Thyroid gland (tissue), 4 donors: Measurements from ENCODE around the gene GAB1. TPM values are rescaled to one million over a fixed set of nuclear protein-coding genes. Genes with fewer than 3 reads are reported as not detected.

Source experiments
- DNase-seq, 2 donors: peaks; one replicate each; pipeline ENCODE4 v3.0.0-alpha.2; 2019
- H3K27ac ChIP-seq, 3 donors: fragments of 200-600 bp; sonication (generic); 1 replicate in 2 of 3; 2 replicates in 1 of 3; pipeline ENCODE4 v1.5.1; 2016 to 2019; ENCODE audit warnings: mild to moderate bottlenecking in 1 of 3, moderate library complexity in 1 of 3
- H3K27me3 ChIP-seq: fragments of 200-600 bp; sonication (generic); one replicate; pipeline ENCODE4 v1.5.1; 2019
- H3K36me3 ChIP-seq, 2 donors: fragments of 200-600 bp; sonication (generic); one replicate each; pipeline ENCODE4 v1.5.1; 2016 to 2019
- H3K4me1 ChIP-seq, 2 donors: fragments of 200-600 bp; sonication (generic); one replicate each; pipeline ENCODE4 v1.5.1; 2017 to 2019
- H3K4me3 ChIP-seq, 3 donors: fragments of 200-600 bp; sonication (generic); replicated peaks in 1 of 3; 1 replicate in 2 of 3; 2 replicates in 1 of 3; pipeline ENCODE4 v1.5.1; 2016; ENCODE audit warnings: mild to moderate bottlenecking in 1 of 3
- H3K9me3 ChIP-seq: fragments of 200-600 bp; sonication (generic); one replicate; pipeline ENCODE4 v1.5.1; 2017
- POLR2A ChIP-seq, 2 donors: fragments of 450-650 bp; IDR thresholded peaks; one replicate each; pipeline ENCODE4 v1.6.1; 2017; ENCODE audit warnings: antibody characterized with exemption in 2 of 2, mild to moderate bottlenecking in 2 of 2, moderate library complexity in 1 of 2
- WGBS, 2 donors: methylation state at CpG; one replicate each; pipeline ENCODE4 v1.1.5; 2017; 5-methylcytosine and 5-hydroxymethylcytosine counted together
- intact Hi-C: fragments of 100-400 bp; cut with DNase I; formaldehyde crosslinking; loops from one replicate; pipeline ENCODE4 v1.15.1; 2023
- total RNA-seq, 4 donors: library from RNA; depleted of rRNA; stranded (reverse); fragments of >200 nt; gene quantifications; one replicate each; pipeline ENCODE4 v1.2.3, GENCODE V29; 2016
- TF ChIP-seq, protein P1 (sequence below), 6 experiments: fragments of 200-600 bp in 3 of 6; fragments of 450-650 bp in 3 of 6; sonication (generic) in 3 of 6; IDR thresholded peaks; one replicate each; pipeline ENCODE4 v1.5.1; 2016 to 2019; ENCODE audit warnings: antibody characterized with exemption in 6 of 6, mild to moderate bottlenecking in 2 of 6, inconsistent platforms in 1 of 6, moderate library complexity in 1 of 6

Gene GAB1
- total RNA-seq, 4 donors from 2014 or later, result 20.3 to 40.8 (median 32.5) TPM

DNA sequence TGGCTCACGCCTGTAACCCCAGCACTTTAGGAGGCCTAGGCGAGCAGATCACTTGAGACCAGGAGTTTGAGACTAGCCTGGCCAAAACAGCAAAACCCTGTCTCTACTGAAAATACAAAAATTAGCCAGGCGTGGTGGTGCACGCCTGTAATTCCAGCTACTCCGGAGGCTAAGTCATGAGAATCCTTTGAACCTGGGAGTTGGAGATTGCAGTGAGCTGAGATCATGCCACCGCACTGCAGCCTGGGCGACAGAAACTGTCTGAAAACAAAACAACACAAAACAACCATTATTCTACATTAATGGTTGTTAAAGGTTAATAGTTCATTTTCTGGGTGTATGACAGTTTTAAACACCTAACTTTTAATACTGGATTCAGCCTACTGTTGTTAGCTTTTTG lies 175.2 kb downstream of the GAB1 start:
- H3K27ac ChIP-seq, result no peak overlapping the region
- DNase-seq, result no peak
- H3K36me3 ChIP-seq, result no peaks in the 10 kb centered on the region
- TF ChIP-seq, protein P1, sequence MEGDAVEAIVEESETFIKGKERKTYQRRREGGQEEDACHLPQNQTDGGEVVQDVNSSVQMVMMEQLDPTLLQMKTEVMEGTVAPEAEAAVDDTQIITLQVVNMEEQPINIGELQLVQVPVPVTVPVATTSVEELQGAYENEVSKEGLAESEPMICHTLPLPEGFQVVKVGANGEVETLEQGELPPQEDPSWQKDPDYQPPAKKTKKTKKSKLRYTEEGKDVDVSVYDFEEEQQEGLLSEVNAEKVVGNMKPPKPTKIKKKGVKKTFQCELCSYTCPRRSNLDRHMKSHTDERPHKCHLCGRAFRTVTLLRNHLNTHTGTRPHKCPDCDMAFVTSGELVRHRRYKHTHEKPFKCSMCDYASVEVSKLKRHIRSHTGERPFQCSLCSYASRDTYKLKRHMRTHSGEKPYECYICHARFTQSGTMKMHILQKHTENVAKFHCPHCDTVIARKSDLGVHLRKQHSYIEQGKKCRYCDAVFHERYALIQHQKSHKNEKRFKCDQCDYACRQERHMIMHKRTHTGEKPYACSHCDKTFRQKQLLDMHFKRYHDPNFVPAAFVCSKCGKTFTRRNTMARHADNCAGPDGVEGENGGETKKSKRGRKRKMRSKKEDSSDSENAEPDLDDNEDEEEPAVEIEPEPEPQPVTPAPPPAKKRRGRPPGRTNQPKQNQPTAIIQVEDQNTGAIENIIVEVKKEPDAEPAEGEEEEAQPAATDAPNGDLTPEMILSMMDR (IDR thresholded peaks at IDR 0.05), result no peak
- no peak for TF ChIP-seq POLR2A (IDR thresholded peaks at IDR 0.05)
- intact Hi-C loops, result no loop called here
- H3K4me1 ChIP-seq, result peaks cover 18 to 26% of the 10 kb centered on the region in 2 donors
- no peaks in the 10 kb centered on the region for H3K9me3 ChIP-seq
- no peak overlapping the region for H3K4me3 ChIP-seq
- WGBS, 2 donors, result 88 to 95% methylated on average over 7 of the region's 7 CpGs
- no peaks in the 10 kb centered on the region for H3K27me3 ChIP-seq

DNA sequence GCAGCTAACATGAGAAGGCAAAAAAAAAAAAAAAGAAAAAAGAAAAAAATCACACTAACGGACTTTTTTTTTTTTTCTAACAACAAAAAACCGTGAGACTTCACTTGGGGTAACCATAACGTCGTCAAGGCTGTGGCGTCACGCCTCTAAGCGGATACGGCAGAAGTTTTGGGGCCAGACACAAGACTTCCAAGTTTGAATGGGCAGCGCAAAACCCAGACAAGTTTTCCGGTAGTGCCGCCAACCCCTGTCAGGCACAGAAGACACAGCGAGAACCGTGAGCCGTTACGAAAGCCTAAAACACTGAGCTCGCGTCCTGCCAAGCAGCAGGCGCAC lies 176.3 kb downstream of the GAB1 start:
- H3K4me1 ChIP-seq, result peaks cover 21 to 28% of the 10 kb centered on the region in 2 donors
- peaks cover 4 to 7% of the 10 kb centered on the region in 2 donors for H3K36me3 ChIP-seq
- H3K27me3 ChIP-seq, result no peaks in the 10 kb centered on the region
- intact Hi-C loops, result no loop called here
- H3K9me3 ChIP-seq, result no peaks in the 10 kb centered on the region
- no peak for TF ChIP-seq POLR2A (IDR thresholded peaks at IDR 0.05)
- peak overlapping the region; percentile 15 to 91 (median 77) for H3K4me3 ChIP-seq
- no peak for DNase-seq
- peak overlapping the region; percentile 95 to 98 (median 98) for H3K27ac ChIP-seq
- 0% methylated on average over 11 to 18 of the region's 18 CpGs for WGBS, 2 donors

- H3K9me3 ChIP-seq, result no peaks in the 10 kb centered on the region
- 0 to 1% methylated on average over 22 to 42 of the region's 86 CpGs for WGBS, 2 donors
- H3K27me3 ChIP-seq, result no peaks in the 10 kb centered on the region
- peaks cover 4 to 7% of the 10 kb centered on the region in 2 donors for H3K36me3 ChIP-seq
- peak within 1 kb of the TSS; percentile 95 to 98 (median 98) for H3K27ac ChIP-seq
- TF ChIP-seq, protein P1 (IDR thresholded peaks at IDR 0.05), result no peak
- TF ChIP-seq POLR2A (IDR thresholded peaks at IDR 0.05), result peak; percentile 55 to 94
- peak; percentile 96 to 98 for DNase-seq
- peaks cover 21 to 28% of the 10 kb centered on the region in 2 donors for H3K4me1 ChIP-seq
- peak within 1 kb of the TSS; percentile 77 to 96 (median 91) for H3K4me3 ChIP-seq
- intact Hi-C loops, result no loop called here
These were observed 176.9 kb downstream of the GAB1 start, which contains the start of gene SMARCA5 for GRCh38 chr4:143513314-143514168. TSS of gene SMARCA5 (plus strand) at chr4:143513702. CDS start at chr4:143513925, 223 bp downstream.

DNA sequence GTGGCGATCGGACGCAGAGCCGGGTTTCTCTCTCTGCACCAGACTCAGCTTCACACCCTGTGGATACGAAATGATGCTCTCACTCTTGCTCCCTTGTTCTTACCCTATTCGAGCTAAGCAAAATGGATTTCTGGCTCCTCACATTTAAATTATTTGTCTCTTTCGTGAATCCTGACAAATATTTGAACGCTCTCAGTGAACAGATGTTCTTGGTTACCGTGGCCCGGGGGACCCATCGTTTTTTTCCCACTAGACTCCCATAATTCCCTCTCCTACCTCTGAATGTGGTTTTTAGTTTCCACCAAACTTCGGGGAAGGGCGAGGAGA lies 177.5 kb downstream of the GAB1 start:
- Histone ChIP-seq H3K9me3 (no peaks in the 10 kb centered on the region), H3K4me3 (peak overlapping the region; percentile 77 to 96 (median 91)), H3K27me3 (no peaks in the 10 kb centered on the region), H3K27ac (peak overlapping the region; percentile 95 to 98 (median 98)), H3K4me1 (peaks cover 21 to 33% of the 10 kb centered on the region in 2 donors), H3K36me3 (peaks cover 4 to 7% of the 10 kb centered on the region in 2 donors)
- no peak for DNase-seq
- intact Hi-C loops, result no loop called here
- 0 to 2% methylated on average over 13 of the region's 13 CpGs for WGBS, 2 donors
- TF ChIP-seq POLR2A (IDR thresholded peaks at IDR 0.05), result no peak
- TF ChIP-seq, protein P1 (IDR thresholded peaks at IDR 0.05), result no peak

DNA sequence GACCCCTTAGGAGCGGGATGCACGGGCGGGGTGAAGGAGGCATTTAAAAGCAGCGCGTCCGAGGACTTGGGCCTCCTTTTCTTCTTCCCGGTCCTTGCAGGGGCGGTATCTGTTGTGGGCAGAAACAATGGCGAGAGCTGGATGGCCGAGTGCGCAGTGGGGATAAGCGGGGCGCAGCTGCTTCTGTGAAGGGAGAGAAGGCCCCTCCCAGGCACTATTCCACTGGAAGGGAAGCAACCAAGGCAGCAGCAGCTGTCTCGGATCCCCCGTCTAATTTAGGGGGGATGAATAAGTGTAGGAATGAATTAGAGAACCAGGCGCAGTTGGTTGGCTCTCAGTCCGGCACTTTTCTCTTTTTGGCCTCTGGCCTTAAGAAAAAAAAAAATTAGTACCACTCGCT lies 177.8 kb downstream of the GAB1 start:
- WGBS, 2 donors, result 0 to 1% methylated on average over 18 of the region's 18 CpGs
- peaks cover 21 to 35% of the 10 kb centered on the region in 2 donors for H3K4me1 ChIP-seq

More for the DNA sequence above, 177.8 kb downstream of the GAB1 start:
- no peaks in the 10 kb centered on the region for H3K9me3 ChIP-seq
- peak; percentile 40 for DNase-seq
- peaks cover 6 to 7% of the 10 kb centered on the region in 2 donors for H3K36me3 ChIP-seq
- no peaks in the 10 kb centered on the region for H3K27me3 ChIP-seq
- TF ChIP-seq, protein P1 (IDR thresholded peaks at IDR 0.05), result no peak
- TF ChIP-seq POLR2A (IDR thresholded peaks at IDR 0.05), result no peak
- intact Hi-C loops, result no loop called here
- H3K4me3 ChIP-seq, result peak overlapping the region; percentile 77 to 96 (median 91)
- peak overlapping the region; percentile 95 to 98 (median 98) for H3K27ac ChIP-seq
